ENCODE measurements around the gene GREM1.

The GREM1 gene

GRCh38 chr15:32679298-32679690, 38.5 kb upstream of the GREM1 start:
- no peak overlapping the region for H3K9ac ChIP-seq (ENCODE audit: low read length)

GRCh38 chr15:32682569-32682968, 35.2 kb upstream of the GREM1 start:
- Histone ChIP-seq H3K4me1 (ENCODE audit: insufficient read depth, low read length, severe bottlenecking) (no peaks in the 10 kb centered on the region), H3K79me2 (ENCODE audit: insufficient read depth, low read length) (no peaks in the 10 kb centered on the region), H3K4me2 (ENCODE audit: low read length) (no peak overlapping the region), H3K9me2 (ENCODE audit: low read depth, low read length) (no peaks in the 10 kb centered on the region), H2AFZ (ENCODE audit: low read length) (no peak overlapping the region), H3K9ac (ENCODE audit: low read length) (no peak overlapping the region), H3K9me3 (ENCODE audit: low read length) (no peaks in the 10 kb centered on the region), H4K20me1 (ENCODE audit: insufficient read depth, low read length) (no peaks in the 10 kb centered on the region), H3K36me3 (ENCODE audit: insufficient read depth, low read length) (no peaks in the 10 kb centered on the region), H3K4me3 (ENCODE audit: low read depth, low read length, poor library complexity, severe bottlenecking) (no peak overlapping the region), H3K27me3 (ENCODE audit: insufficient read depth, low read length) (no peaks in the 10 kb centered on the region), H3K27ac (ENCODE audit: low read depth, low read length, poor library complexity, severe bottlenecking) (no peak overlapping the region), H3F3A (ENCODE audit: insufficient read depth, low read length) (no peaks in the 10 kb centered on the region)
- TF ChIP-seq EZH2 (IDR thresholded peaks at IDR 0.05; ENCODE audit: borderline replicate concordance, low read length) (no peak), CTCF (IDR thresholded peaks at IDR 0.05; ENCODE audit: low read length) (no peak)

More at GRCh38 chr15:32679298-32679690, 38.5 kb upstream of the GREM1 start:
- Histone ChIP-seq H2AFZ (ENCODE audit: low read length) (no peak overlapping the region), H4K20me1 (ENCODE audit: insufficient read depth, low read length) (no peaks in the 10 kb centered on the region), H3K27ac (ENCODE audit: low read depth, low read length, poor library complexity, severe bottlenecking) (no peak overlapping the region), H3F3A (ENCODE audit: insufficient read depth, low read length) (no peaks in the 10 kb centered on the region), H3K4me1 (ENCODE audit: insufficient read depth, low read length, severe bottlenecking) (no peaks in the 10 kb centered on the region), H3K4me2 (ENCODE audit: low read length) (no peak overlapping the region), H3K36me3 (ENCODE audit: insufficient read depth, low read length) (no peaks in the 10 kb centered on the region), H3K9me3 (ENCODE audit: low read length) (no peaks in the 10 kb centered on the region), H3K4me3 (ENCODE audit: low read depth, low read length, poor library complexity, severe bottlenecking) (no peak overlapping the region), H3K9me2 (ENCODE audit: low read depth, low read length) (no peaks in the 10 kb centered on the region), H3K79me2 (ENCODE audit: insufficient read depth, low read length) (no peaks in the 10 kb centered on the region), H3K27me3 (ENCODE audit: insufficient read depth, low read length) (no peaks in the 10 kb centered on the region)
- TF ChIP-seq EZH2 (IDR thresholded peaks at IDR 0.05; ENCODE audit: borderline replicate concordance, low read length): no peak
- no peak for TF ChIP-seq CTCF (IDR thresholded peaks at IDR 0.05; ENCODE audit: low read length)

- no peak overlapping the region for H3K4me2 ChIP-seq (ENCODE audit: low read length)
- no peaks in the 10 kb centered on the region for H3K27me3 ChIP-seq (ENCODE audit: insufficient read depth, low read length)
- H3K9ac ChIP-seq (ENCODE audit: low read length): no peak overlapping the region
- H3K27ac ChIP-seq (ENCODE audit: low read depth, low read length, poor library complexity, severe bottlenecking): no peak overlapping the region
- no peaks in the 10 kb centered on the region for H3K36me3 ChIP-seq (ENCODE audit: insufficient read depth, low read length)
- TF ChIP-seq EZH2 (IDR thresholded peaks at IDR 0.05; ENCODE audit: borderline replicate concordance, low read length): no peak
- no peak for TF ChIP-seq CTCF (IDR thresholded peaks at IDR 0.05; ENCODE audit: low read length)
- H3K4me1 ChIP-seq (ENCODE audit: insufficient read depth, low read length, severe bottlenecking): no peaks in the 10 kb centered on the region
- no peak overlapping the region for H2AFZ ChIP-seq (ENCODE audit: low read length)
- H3K79me2 ChIP-seq (ENCODE audit: insufficient read depth, low read length): no peaks in the 10 kb centered on the region
- H3K4me3 ChIP-seq (ENCODE audit: low read depth, low read length, poor library complexity, severe bottlenecking): no peak overlapping the region
- no peaks in the 10 kb centered on the region for H4K20me1 ChIP-seq (ENCODE audit: insufficient read depth, low read length)
- no peaks in the 10 kb centered on the region for H3K9me3 ChIP-seq (ENCODE audit: low read length)
- no peaks in the 10 kb centered on the region for H3F3A ChIP-seq (ENCODE audit: insufficient read depth, low read length)
- no peaks in the 10 kb centered on the region for H3K9me2 ChIP-seq (ENCODE audit: low read depth, low read length)
Measured at GRCh38 chr15:32682977-32683630, 34.7 kb upstream of the GREM1 start.
